Loucy (cell line): ENCODE measurements around the gene IGSF23.
A peak's percentile ranks its signal among the peaks of the same experiment; 100 is the strongest.

ENCODE experiments used
- H2AFZ ChIP-seq: fragments of 200-600 bp; sonication (generic); 2 replicates; pipeline ENCODE4 v1.6.0; 2016; ENCODE audit warnings: antibody characterized with exemption, mild to moderate bottlenecking, low read length, moderate library complexity
- H3F3A ChIP-seq: fragments of 200-600 bp; 2 replicates; pipeline ENCODE4 v1.6.0; 2016; ENCODE audit warnings: antibody characterized with exemption, low read depth, mild to moderate bottlenecking
- H3K27me3 ChIP-seq: fragments of 200-600 bp; sonication (generic); 2 replicates; pipeline ENCODE4 v1.6.1; 2014; ENCODE audit warnings: low read length, mild to moderate bottlenecking; ENCODE audit not compliant: insufficient read depth, poor library complexity, severe bottlenecking
- H3K36me3 ChIP-seq: fragments of 200-600 bp; sonication (generic); 2 replicates; pipeline ENCODE4 v1.6.1; 2016; ENCODE audit warnings: low read length; ENCODE audit not compliant: insufficient read depth
- H3K4me1 ChIP-seq: fragments of 200-600 bp; sonication (generic); 2 replicates; pipeline ENCODE4 v1.5.1; 2014; ENCODE audit warnings: low read length, mild to moderate bottlenecking; ENCODE audit not compliant: insufficient read depth, poor library complexity, severe bottlenecking
- H3K4me2 ChIP-seq: fragments of 200-600 bp; sonication (generic); 2 replicates; pipeline ENCODE4 v1.6.0; 2014; ENCODE audit warnings: antibody characterized with exemption, low read length, low read depth, mild to moderate bottlenecking; ENCODE audit not compliant: poor library complexity, severe bottlenecking
- H3K4me3 ChIP-seq: fragments of 200-600 bp; sonication (generic); 2 replicates; pipeline ENCODE4 v1.5.1; 2014; ENCODE audit warnings: low read length, mild to moderate bottlenecking, mixed read lengths; ENCODE audit not compliant: poor library complexity, severe bottlenecking
- H3K79me2 ChIP-seq: fragments of 200-600 bp; sonication (generic); 2 replicates; pipeline ENCODE4 v1.6.1; 2014; ENCODE audit warnings: low read length; ENCODE audit not compliant: insufficient read depth
- H3K9ac ChIP-seq: fragments of 200-600 bp; sonication (generic); 2 replicates; pipeline ENCODE4 v1.6.0; 2014; ENCODE audit warnings: mild to moderate bottlenecking, low read depth, low read length, moderate library complexity; ENCODE audit not compliant: poor library complexity, severe bottlenecking
- H3K9me2 ChIP-seq: fragments of 200-600 bp; sonication (generic); replicated peaks from 2 replicates; pipeline ENCODE4 v1.6.1; 2016; ENCODE audit warnings: low read depth, low read length, mixed read lengths
- H3K9me3 ChIP-seq: fragments of 200-600 bp; sonication (generic); 2 replicates; pipeline ENCODE4 v1.6.1; 2014; ENCODE audit warnings: mild to moderate bottlenecking, antibody characterized with exemption, low read length, low read depth; ENCODE audit not compliant: insufficient read depth
- H4K20me1 ChIP-seq: fragments of 200-600 bp; sonication (generic); 2 replicates; pipeline ENCODE4 v1.6.0; 2014; ENCODE audit warnings: antibody characterized with exemption, low read length, mild to moderate bottlenecking; ENCODE audit not compliant: insufficient read depth, poor library complexity, severe bottlenecking
- CTCF ChIP-seq: fragments of 200-600 bp; sonication (generic); conservative IDR thresholded peaks from 2 replicates; pipeline ENCODE4 v1.5.1; 2014; ENCODE audit warnings: mild to moderate bottlenecking, antibody characterized with exemption, low read length
- EZH2phosphoT487 ChIP-seq: fragments of 200-600 bp; IDR thresholded peaks from 2 replicates; pipeline ENCODE4 v1.6.1; 2018; ENCODE audit warnings: antibody characterized with exemption, mild to moderate bottlenecking, moderate library complexity, borderline replicate concordance

The IGSF23 gene

DNA sequence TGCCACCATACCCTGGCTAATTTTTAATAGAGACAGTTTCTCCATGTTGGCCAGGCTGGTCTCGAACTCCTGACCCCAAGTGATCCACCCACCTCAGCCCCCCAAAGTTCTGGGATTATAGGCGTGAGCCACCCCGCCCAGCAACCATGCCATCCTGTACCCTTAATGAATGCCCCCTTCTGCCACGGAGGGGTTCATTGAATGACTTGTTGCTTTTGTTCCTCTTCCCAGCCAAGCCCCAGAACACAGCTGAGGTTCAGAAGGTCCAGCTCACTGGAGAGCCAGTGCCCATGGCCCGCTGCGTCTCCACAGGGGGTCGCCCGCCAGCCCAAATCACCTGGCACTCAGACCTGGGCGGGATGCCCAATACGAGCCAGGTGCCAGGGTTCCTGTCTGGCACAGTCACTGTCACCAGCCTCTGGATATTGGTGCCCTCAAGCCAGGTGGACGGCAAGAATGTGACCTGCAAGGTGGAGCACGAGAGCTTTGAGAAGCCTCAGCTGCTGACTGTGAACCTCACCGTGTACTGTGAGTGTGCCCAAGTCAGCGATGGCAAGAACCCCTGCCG is 36.3 kb downstream of the IGSF23 start:
- Histone ChIP-seq H3K27me3 (no peaks in the 10 kb centered on the region), H3K9me2 (no peaks in the 10 kb centered on the region), H2AFZ (no peak overlapping the region), H4K20me1 (no peaks in the 10 kb centered on the region), H3K9me3 (no peaks in the 10 kb centered on the region), H3K36me3 (no peaks in the 10 kb centered on the region), H3K4me2 (no peak overlapping the region), H3F3A (no peaks in the 10 kb centered on the region), H3K4me3 (no peak overlapping the region), H3K4me1 (no peaks in the 10 kb centered on the region), H3K79me2 (no peaks in the 10 kb centered on the region), H3K9ac (no peak overlapping the region)
- no peak for TF ChIP-seq CTCF
- TF ChIP-seq EZH2phosphoT487 = no peak

GRCh38 chr19:44653343-44653742 is 40.0 kb downstream of the IGSF23 start:
- no peaks in the 10 kb centered on the region for H3K79me2 ChIP-seq
- no peak overlapping the region for H3K4me2 ChIP-seq

DNA sequence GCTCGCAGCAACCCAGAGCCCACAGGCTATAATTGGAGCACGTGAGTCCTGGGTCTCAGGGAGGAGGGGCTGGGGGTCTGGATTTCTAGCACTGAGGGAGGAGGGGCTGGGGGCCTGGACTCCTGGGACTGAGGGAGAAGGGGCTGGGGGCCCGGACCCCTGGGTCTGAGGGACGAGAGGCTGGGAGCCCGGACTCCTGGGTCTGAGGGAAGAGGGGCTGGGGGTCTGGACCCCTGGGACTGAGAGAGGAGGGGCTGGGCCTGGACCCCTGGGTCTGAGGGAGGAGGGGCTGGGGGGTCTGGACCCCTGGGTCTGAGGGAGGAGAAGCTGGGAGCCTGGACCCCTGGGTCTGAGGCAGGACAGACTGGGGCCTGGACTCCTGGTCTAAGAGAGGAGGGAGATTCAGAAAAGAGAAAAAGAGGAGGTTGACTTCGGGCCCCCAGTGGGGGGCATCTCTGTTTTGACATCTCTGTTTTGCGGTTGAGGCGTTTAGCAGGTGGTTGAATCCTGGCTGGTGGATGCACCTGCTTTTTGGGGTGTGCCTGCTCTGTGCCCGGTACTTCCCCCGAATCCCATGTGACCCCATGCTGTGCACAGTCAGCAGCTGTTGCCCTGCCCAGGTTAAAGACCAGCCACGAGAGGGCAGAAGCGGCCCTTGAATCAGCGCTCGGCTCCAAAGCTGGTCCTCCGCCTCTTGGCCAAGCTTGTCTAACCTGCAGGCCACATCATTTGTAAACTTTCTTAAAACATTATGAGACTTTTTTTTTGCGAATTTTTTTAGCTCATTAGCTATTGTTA is 40.8 kb downstream of the IGSF23 start:
- Histone ChIP-seq H3K36me3 (no peaks in the 10 kb centered on the region), H3K9me2 (no peaks in the 10 kb centered on the region), H3F3A (no peaks in the 10 kb centered on the region), H4K20me1 (no peaks in the 10 kb centered on the region), H3K27me3 (no peaks in the 10 kb centered on the region), H3K4me1 (no peaks in the 10 kb centered on the region), H3K4me3 (no peak overlapping the region), H3K9ac (no peak overlapping the region), H3K4me2 (no peak overlapping the region), H3K9me3 (no peaks in the 10 kb centered on the region), H3K79me2 (no peaks in the 10 kb centered on the region), H2AFZ (no peak overlapping the region)
- TF ChIP-seq CTCF (peak; percentile 71), EZH2phosphoT487 (no peak)

More at GRCh38 chr19:44653343-44653742, 40.0 kb downstream of the IGSF23 start:
- Histone ChIP-seq H3K4me3 (no peak overlapping the region), H3K36me3 (no peaks in the 10 kb centered on the region), H3K9me3 (no peaks in the 10 kb centered on the region), H2AFZ (no peak overlapping the region), H3K9ac (no peak overlapping the region), H4K20me1 (no peaks in the 10 kb centered on the region), H3K4me1 (no peaks in the 10 kb centered on the region), H3F3A (no peaks in the 10 kb centered on the region), H3K27me3 (no peaks in the 10 kb centered on the region), H3K9me2 (no peaks in the 10 kb centered on the region)
- TF ChIP-seq EZH2phosphoT487 = no peak
